ENCODE data around the gene SLC25A2. TPM values are rescaled to one million over a fixed set of nuclear protein-coding genes. Genes with fewer than 3 reads are reported as not detected.

The SLC25A2 gene
- total RNA-seq, 4 donors from 2014 or later = 1.2 to 3.1 TPM; not detected in 2

DNA sequence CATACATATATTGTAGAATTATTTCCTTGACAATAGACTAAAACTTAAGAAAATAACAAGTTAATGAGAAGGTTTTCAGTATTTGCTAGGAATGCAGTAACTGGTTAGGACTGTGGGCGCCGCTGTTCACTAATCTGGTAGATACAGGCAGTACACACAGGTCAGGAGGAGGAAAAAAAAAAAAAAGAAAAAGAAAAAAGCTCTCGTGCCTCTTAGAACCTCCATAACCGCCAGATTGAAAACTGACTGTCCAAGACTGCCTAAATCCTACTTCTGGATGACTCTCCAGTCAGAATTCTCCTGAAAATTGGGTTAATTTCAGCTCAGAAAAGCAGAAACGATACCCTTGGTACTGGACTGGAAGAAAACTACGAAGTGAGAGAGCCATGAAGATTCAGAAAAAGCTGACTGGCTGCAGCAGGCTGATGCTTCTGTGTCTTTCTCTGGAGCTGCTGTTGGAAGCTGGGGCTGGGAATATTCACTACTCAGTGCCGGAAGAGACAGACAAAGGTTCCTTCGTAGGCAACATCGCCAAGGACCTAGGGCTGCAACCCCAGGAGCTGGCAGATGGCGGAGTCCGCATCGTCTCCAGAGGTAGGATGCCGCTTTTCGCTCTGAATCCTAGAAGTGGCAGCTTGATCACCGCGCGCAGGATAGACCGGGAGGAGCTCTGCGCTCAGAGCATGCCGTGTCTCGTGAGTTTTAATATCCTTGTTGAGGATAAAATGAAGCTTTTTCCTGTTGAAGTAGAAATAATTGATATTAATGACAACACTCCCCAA lies 26.6 kb upstream of the SLC25A2 start, which contains the start of gene PCDHGA1:
TSS of gene PCDHGA1 (plus strand) at position 216 of the 782 bp plus-strand sequence.
- Histone ChIP-seq H3K9me3 (peaks cover 0 to 86% (median 0%) of the 10 kb centered on the region in 3 donors), H3K4me3 (no peak within 1 kb of the TSS), H3K27ac (no peak within 1 kb of the TSS), H3K4me1 (peaks cover 0 to 7% (median 0%) of the 10 kb centered on the region in 3 donors), H3K27me3 (peaks cover 27% of the 10 kb centered on the region), H3K36me3 (peaks cover 0 to 8% of the 10 kb centered on the region in 2 donors)
- 15 to 32% methylated on average over 9 to 17 of the region's 21 CpGs for WGBS, 2 donors (ENCODE audit: low coverage in 1 of 2)
- TF ChIP-seq POLR2AphosphoS5 (IDR thresholded peaks at IDR 0.05) = no peak
- no peak for TF ChIP-seq EP300 (IDR thresholded peaks at IDR 0.05)
- TF ChIP-seq POLR2A (IDR thresholded peaks at IDR 0.05) = no peak
- no peak for TF ChIP-seq CTCF (IDR thresholded peaks at IDR 0.05)
- no peak for ATAC-seq

DNA sequence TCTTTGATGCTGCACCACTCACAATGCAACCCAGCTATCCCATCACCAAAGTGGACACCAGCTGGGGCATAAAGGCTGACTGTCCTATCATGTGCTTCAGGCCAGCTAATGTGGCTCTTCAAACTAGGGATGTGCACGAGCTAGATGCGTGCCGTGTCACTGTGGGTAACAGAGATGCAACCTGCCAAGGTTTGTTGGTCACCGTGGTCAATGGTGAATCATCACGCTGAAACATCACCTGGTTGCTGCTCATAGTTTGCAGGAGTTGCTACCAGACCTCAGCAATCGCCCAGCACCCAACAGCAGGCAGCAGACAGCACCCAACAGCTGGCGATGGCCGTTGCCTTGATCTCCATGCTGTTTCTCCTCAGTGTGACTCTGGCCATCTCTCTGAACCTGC lies 24.4 kb upstream of the SLC25A2 start:
- WGBS, 2 donors (ENCODE audit: low coverage in 1 of 2) = 81% methylated on average over 6 of the region's 8 CpGs; no CpG with 5 or more reads in 1 of the 2 donors

DNA sequence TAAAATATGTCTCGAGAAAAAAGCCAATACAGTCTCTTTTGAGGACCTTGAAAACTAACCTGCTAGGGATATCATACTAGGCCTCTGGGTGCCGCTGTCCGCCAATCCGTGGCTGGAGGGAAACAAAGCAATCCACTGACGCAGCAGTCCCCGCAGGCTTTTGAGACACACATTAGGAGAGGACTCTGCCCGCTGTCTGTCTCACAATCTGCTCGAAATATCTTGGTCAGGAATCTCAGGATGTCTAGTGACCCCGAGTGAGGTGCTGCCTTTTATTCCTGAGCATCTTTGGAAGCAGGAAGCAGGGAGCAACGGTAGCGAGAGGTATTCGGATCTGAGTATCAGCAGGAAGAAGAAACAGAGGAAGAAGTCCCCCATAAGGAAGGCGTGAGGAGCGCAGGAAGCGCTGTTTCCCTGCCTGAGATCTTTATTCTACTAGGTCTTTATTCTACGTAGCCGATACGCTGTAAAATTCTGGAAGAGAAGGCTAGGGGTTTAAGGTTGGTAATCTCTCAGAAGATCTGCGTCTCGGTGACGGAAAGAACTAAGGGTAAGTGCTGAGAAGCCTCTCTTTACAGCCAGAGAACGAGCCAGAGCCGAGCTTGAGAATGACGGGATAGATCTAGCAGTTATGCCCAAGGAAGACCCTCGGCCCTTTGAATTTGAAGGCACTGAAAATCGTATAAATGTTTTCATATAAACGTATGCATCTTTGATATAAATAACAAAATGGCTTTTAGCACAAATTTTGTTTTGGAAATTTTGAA lies 22.4 kb upstream of the SLC25A2 start:
- Histone ChIP-seq H3K27ac (peak overlapping the region; percentile 40 to 74 (median 62)), H3K4me3 (peak overlapping the region; percentile 40 to 46), H3K36me3 (peaks cover 0 to 8% of the 10 kb centered on the region in 2 donors), H3K27me3 (peaks cover 8% of the 10 kb centered on the region), H3K9me3 (peaks cover 0 to 50% (median 0%) of the 10 kb centered on the region in 3 donors), H3K4me1 (peaks cover 0 to 9% (median 0%) of the 10 kb centered on the region in 3 donors)
- TF ChIP-seq POLR2A (IDR thresholded peaks at IDR 0.05) (peak in 1 of 2 donors; percentile 16), POLR2AphosphoS5 (IDR thresholded peaks at IDR 0.05) (peak; percentile 37), EP300 (IDR thresholded peaks at IDR 0.05) (no peak), CTCF (IDR thresholded peaks at IDR 0.05) (peak; percentile 20 to 66 (median 40))
- 12 to 23% methylated on average over 13 to 27 of the region's 27 CpGs for WGBS, 2 donors (ENCODE audit: low coverage in 1 of 2)
- ATAC-seq = peak; percentile 73

More for the DNA sequence above, 24.4 kb upstream of the SLC25A2 start:
- Histone ChIP-seq H3K9me3 (peaks cover 0 to 66% (median 0%) of the 10 kb centered on the region in 3 donors), H3K4me3 (no peak overlapping the region), H3K36me3 (peaks cover 0 to 8% of the 10 kb centered on the region in 2 donors), H3K27ac (no peak overlapping the region), H3K4me1 (peaks cover 0 to 7% (median 0%) of the 10 kb centered on the region in 3 donors), H3K27me3 (peaks cover 21% of the 10 kb centered on the region)
- TF ChIP-seq EP300 (IDR thresholded peaks at IDR 0.05) (no peak), POLR2AphosphoS5 (IDR thresholded peaks at IDR 0.05) (no peak), CTCF (IDR thresholded peaks at IDR 0.05) (no peak)
- ATAC-seq = no peak

- H3K27ac ChIP-seq = no peak overlapping the region
- TF ChIP-seq EP300 (IDR thresholded peaks at IDR 0.05) = no peak
- TF ChIP-seq CTCF (IDR thresholded peaks at IDR 0.05) = no peak
- TF ChIP-seq POLR2AphosphoS5 (IDR thresholded peaks at IDR 0.05) = no peak
- TF ChIP-seq POLR2A (IDR thresholded peaks at IDR 0.05) = no peak
- H3K27me3 ChIP-seq = no peaks in the 10 kb centered on the region
- peaks cover 2 to 44% (median 10%) of the 10 kb centered on the region in 3 donors for H3K9me3 ChIP-seq
- no peak overlapping the region for H3K4me3 ChIP-seq
- peaks cover 0 to 28% of the 10 kb centered on the region in 2 donors for H3K36me3 ChIP-seq
- WGBS, 2 donors (ENCODE audit: low coverage in 1 of 2) = 87 to 89% methylated on average over 3 of the region's 3 CpGs
- H3K4me1 ChIP-seq = peaks cover 0 to 18% (median 0%) of the 10 kb centered on the region in 3 donors
- ATAC-seq = no peak
These were observed 18.4 kb upstream of the SLC25A2 start for GRCh38 chr5:141322261-141322660.
